ENCODE measurements around the gene ZBTB7C. TPM values are rescaled to one million over a fixed set of nuclear protein-coding genes. Genes with fewer than 3 reads are reported as not detected.

ZBTB7C gene
- total RNA-seq, 1 experiment from 2014 or later = not detected

- Mint-ChIP-seq H3K4me3 (ENCODE audit: low read depth, unreplicated experiment) (no peak overlapping the region), H3K27me3 (ENCODE audit: unreplicated experiment) (peaks cover 31% of the 10 kb centered on the region), H3K36me3 (ENCODE audit: insufficient read depth, unreplicated experiment) (no peaks in the 10 kb centered on the region), H3K4me1 (ENCODE audit: low read depth, unreplicated experiment) (no peaks in the 10 kb centered on the region), H3K27ac (ENCODE audit: unreplicated experiment) (no peak overlapping the region), H3K9me3 (ENCODE audit: low read depth, unreplicated experiment) (no peaks in the 10 kb centered on the region)
- no peak for TF ChIP-seq CTCF (IDR thresholded peaks at IDR 0.05; ENCODE audit: unreplicated experiment)
- BruUV-seq (replicated peaks) = no TSS peak
- no peak for DNase-seq
- CTCF ChIA-PET = no interaction called here
- intact Hi-C loops (cut with micrococcal nuclease; ENCODE audit: unreplicated experiment) = no loop called here
These were observed 421.8 kb downstream of the ZBTB7C start for GRCh38 chr18:47987388-47987699.

- Mint-ChIP-seq H3K9me3 (ENCODE audit: low read depth, unreplicated experiment) (no peaks in the 10 kb centered on the region), H3K27ac (ENCODE audit: unreplicated experiment) (no peak overlapping the region), H3K36me3 (ENCODE audit: insufficient read depth, unreplicated experiment) (no peaks in the 10 kb centered on the region), H3K4me1 (ENCODE audit: low read depth, unreplicated experiment) (no peaks in the 10 kb centered on the region), H3K4me3 (ENCODE audit: low read depth, unreplicated experiment) (no peak overlapping the region), H3K27me3 (ENCODE audit: unreplicated experiment) (peaks cover 31% of the 10 kb centered on the region)
- no peak for TF ChIP-seq CTCF (IDR thresholded peaks at IDR 0.05; ENCODE audit: unreplicated experiment)
- no TSS peak for BruUV-seq (replicated peaks)
- CTCF ChIA-PET = interaction anchor here (1.0 kb wide), 1 partner anchor 155 kb away, joined by 3 read pairs; no protein-coding TSS in a partner anchor
- DNase-seq = no peak
- intact Hi-C loops (cut with micrococcal nuclease; ENCODE audit: unreplicated experiment) = no loop called here
These were observed 422.4 kb downstream of the ZBTB7C start for GRCh38 chr18:47986620-47987387.

- Mint-ChIP-seq H3K4me3 (ENCODE audit: low read depth, unreplicated experiment) (no peak overlapping the region), H3K27me3 (ENCODE audit: unreplicated experiment) (peaks cover 25% of the 10 kb centered on the region), H3K27ac (ENCODE audit: unreplicated experiment) (no peak overlapping the region), H3K4me1 (ENCODE audit: low read depth, unreplicated experiment) (no peaks in the 10 kb centered on the region), H3K9me3 (ENCODE audit: low read depth, unreplicated experiment) (no peaks in the 10 kb centered on the region), H3K36me3 (ENCODE audit: insufficient read depth, unreplicated experiment) (no peaks in the 10 kb centered on the region)
- no peak for DNase-seq
- CTCF ChIA-PET = no interaction called here
- no peak for TF ChIP-seq CTCF (IDR thresholded peaks at IDR 0.05; ENCODE audit: unreplicated experiment)
- BruUV-seq (replicated peaks) = no TSS peak
- intact Hi-C loops (cut with micrococcal nuclease; ENCODE audit: unreplicated experiment) = no loop called here
These were observed 423.3 kb downstream of the ZBTB7C start for GRCh38 chr18:47985866-47986265.

GRCh38 chr18:47984991-47985390 is 424.2 kb downstream of the ZBTB7C start:
- no peak for TF ChIP-seq CTCF (IDR thresholded peaks at IDR 0.05; ENCODE audit: unreplicated experiment)
- DNase-seq = no peak
- peaks cover 2% of the 10 kb centered on the region for H3K4me1 Mint-ChIP-seq (ENCODE audit: low read depth, unreplicated experiment)
- no peaks in the 10 kb centered on the region for H3K36me3 Mint-ChIP-seq (ENCODE audit: insufficient read depth, unreplicated experiment)
- H3K27me3 Mint-ChIP-seq (ENCODE audit: unreplicated experiment) = peaks cover 20% of the 10 kb centered on the region
- no peaks in the 10 kb centered on the region for H3K9me3 Mint-ChIP-seq (ENCODE audit: low read depth, unreplicated experiment)
- no peak overlapping the region for H3K27ac Mint-ChIP-seq (ENCODE audit: unreplicated experiment)
- no TSS peak for BruUV-seq (replicated peaks)
- CTCF ChIA-PET = interaction anchor here (0.6 kb wide), 1 partner anchor 23 kb away, joined by 3 read pairs; no protein-coding TSS in a partner anchor
- H3K4me3 Mint-ChIP-seq (ENCODE audit: low read depth, unreplicated experiment) = no peak overlapping the region
- intact Hi-C loops (cut with micrococcal nuclease; ENCODE audit: unreplicated experiment) = no loop called here

Measured in Calu3 (cell line).